GM12878 (cell line): Measurements from ENCODE around the gene PLSCR3. TPM values are rescaled to one million over a fixed set of nuclear protein-coding genes. Genes with fewer than 3 reads are reported as not detected.
A peak's percentile ranks its signal among the peaks of the same experiment; 100 is the strongest.

ENCODE experiments used
- BCLAF1 ChIP-seq: fragments of 450-650 bp; IDR thresholded peaks from 2 replicates; pipeline ENCODE4 v1.6.1; 2017; ENCODE audit warnings: antibody characterized with exemption, mild to moderate bottlenecking, moderate library complexity
- BHLHE40 ChIP-seq, 2 experiments: fragments of 450-650 bp in 1 of 2; IDR thresholded peaks; 2 replicates each; pipeline ENCODE4 v1.6.1; 2011 to 2017; ENCODE audit warnings: low read depth in 2 of 2, borderline replicate concordance in 1 of 2, improper control_type of control experiment in 1 of 2, low read length in 1 of 2, mild to moderate bottlenecking in 1 of 2
- BMI1 ChIP-seq: fragments of 450-650 bp; IDR thresholded peaks from 2 replicates; pipeline ENCODE4 v1.6.1; 2016; ENCODE audit warnings: mild to moderate bottlenecking, moderate library complexity, borderline replicate concordance
- BRCA1 ChIP-seq: IDR thresholded peaks from 2 replicates; pipeline ENCODE4 v1.6.1; 2011; ENCODE audit warnings: low read depth, low read length, improper control_type of control experiment
- CREB1 ChIP-seq: IDR thresholded peaks from 2 replicates; pipeline ENCODE4 v1.6.1; 2012; ENCODE audit warnings: low read depth, mild to moderate bottlenecking, inconsistent platforms
- GATAD2B ChIP-seq: fragments of 450-650 bp; conservative IDR thresholded peaks from 2 replicates; pipeline ENCODE4 v1.6.1; 2017; ENCODE audit warnings: low read depth, mild to moderate bottlenecking, moderate library complexity
- HDAC6 ChIP-seq: fragments of 200-600 bp; sonication (generic); IDR thresholded peaks from one replicate; pipeline ENCODE4 v1.8.0; 2017; ENCODE audit warnings: antibody characterized with exemption; ENCODE audit not compliant: unreplicated experiment
- HDGF ChIP-seq: fragments of 450-650 bp; IDR thresholded peaks from 2 replicates; pipeline ENCODE4 v1.6.1; 2016; ENCODE audit warnings: antibody characterized with exemption
- KLF5 ChIP-seq: fragments of 450-650 bp; IDR thresholded peaks from 2 replicates; pipeline ENCODE4 v1.6.1; 2014; ENCODE audit warnings: mild to moderate bottlenecking; ENCODE audit not compliant: partially characterized antibody
- LARP7 ChIP-seq: fragments of 450-650 bp; IDR thresholded peaks from 2 replicates; pipeline ENCODE4 v1.6.1; 2017; ENCODE audit warnings: mild to moderate bottlenecking
- MTA2 ChIP-seq: fragments of 450-650 bp; IDR thresholded peaks from 2 replicates; pipeline ENCODE4 v1.6.1; 2016; ENCODE audit warnings: low read depth, mild to moderate bottlenecking, moderate library complexity
- MXI1 ChIP-seq: fragments of 150-350 bp; IDR thresholded peaks from 2 replicates; pipeline ENCODE4 v1.6.1; 2011; ENCODE audit warnings: low read depth, mild to moderate bottlenecking, inconsistent platforms, low read length, improper control_type of control experiment
- NBN ChIP-seq: fragments of 450-650 bp; IDR thresholded peaks from 2 replicates; pipeline ENCODE4 v1.6.1; 2016
- NR2F1 ChIP-seq: fragments of 450-650 bp; conservative IDR thresholded peaks from 2 replicates; pipeline ENCODE4 v1.6.1; 2017; ENCODE audit warnings: mild to moderate bottlenecking
- NRF1 ChIP-seq: conservative IDR thresholded peaks from 2 replicates; pipeline ENCODE4 v1.6.1; 2011; ENCODE audit warnings: mild to moderate bottlenecking, low read depth, low read length, improper control_type of control experiment
- PML ChIP-seq: IDR thresholded peaks from 2 replicates; pipeline ENCODE4 v1.6.1; 2012; ENCODE audit warnings: low read length, inconsistent platforms
- PRDM15 ChIP-seq: fragments of 450-650 bp; formaldehyde crosslinking; IDR thresholded peaks from 2 replicates; pipeline ENCODE4 v1.4.0; 2020; ENCODE audit warnings: mild to moderate bottlenecking, moderate library complexity
- RB1 ChIP-seq: fragments of 450-650 bp; formaldehyde crosslinking; IDR thresholded peaks from 2 replicates; pipeline ENCODE4 v1.6.1; 2017; ENCODE audit warnings: mild to moderate bottlenecking, borderline replicate concordance
- SKIL ChIP-seq: fragments of 450-650 bp; IDR thresholded peaks from 2 replicates; pipeline ENCODE4 v1.6.1; 2017; ENCODE audit warnings: mild to moderate bottlenecking, low read depth, inconsistent platforms; ENCODE audit not compliant: poor library complexity, severe bottlenecking
- SREBF1 ChIP-seq: IDR thresholded peaks from 2 replicates; pipeline ENCODE4 v1.6.1; 2012; ENCODE audit warnings: mild to moderate bottlenecking, low read length
- TCF7 ChIP-seq: IDR thresholded peaks from 2 replicates; pipeline ENCODE4 v1.6.1; 2014; ENCODE audit warnings: antibody characterized with exemption, borderline replicate concordance
- WRNIP1 ChIP-seq: IDR thresholded peaks from 2 replicates; pipeline ENCODE4 v1.6.1; 2011; ENCODE audit warnings: low read depth, low read length, improper control_type of control experiment, borderline replicate concordance
- ZNF274 ChIP-seq: IDR thresholded peaks from one replicate; pipeline ENCODE4 v1.8.0; 2011; ENCODE audit not compliant: insufficient read length, insufficient read depth
- polyA plus RNA-seq, 11 experiments: library from polyadenylated mRNA; depleted of rRNA in 4 of 11; unstranded in 6 of 11; stranded (reverse) in 5 of 11; fragments of >200 nt; fragmentation: Nextera tagmentation in 4 of 11; fragmentation: Illumina TruSeq in 1 of 11; extraction: Ambion mirVana in 4 of 11; extraction: Trizol in 1 of 11; gene quantifications; 1 replicate in 1 of 11; 2 replicates in 10 of 11; pipeline versions ENCODE4 v1.2.1 to v1.2.3, GENCODE V29; 2011 to 2016; ENCODE audit warnings: inconsistent platforms in 2 of 11, missing spikeins in 2 of 11, low read depth in 1 of 11
- total RNA-seq, 4 experiments: library from RNA; depleted of rRNA in 3 of 4; stranded (reverse); fragments of >200 nt in 3 of 4; fragmentation: Illumina TruSeq in 1 of 4; extraction: Trizol in 1 of 4; gene quantifications; 2 replicates each; pipeline versions ENCODE4 v1.2.1 to v1.2.3, GENCODE V29; 2013 to 2021

Gene PLSCR3
- total and polyA plus RNA-seq, 10 of the 15 experiments (the other 5 are each of a cell fraction or from before 2014, with no cell fraction given) = 9.9 to 51.4 (median 43.4) TPM

- TF ChIP-seq SREBF1 = no peak
- 0 out of 2 replicates have a peak, but pooled peaks have one; percentile 45 for TF ChIP-seq NBN
- no peak for TF ChIP-seq BCLAF1
- no peak for TF ChIP-seq RB1
- no peak for TF ChIP-seq KLF5
- no peak for TF ChIP-seq GATAD2B
- no peak for TF ChIP-seq NR2F1
- TF ChIP-seq HDGF = peak; percentile 73; the same call in 1 of the 2 replicates
- peak; percentile 53; the same call in 1 of the 2 replicates for TF ChIP-seq CREB1
- peak in 1 of 2 experiments; percentile 23; a peak in 1 of 4 replicates for TF ChIP-seq BHLHE40 (IDR thresholded peaks at IDR 0.05; ENCODE audit: borderline replicate concordance in 1 of 2, low read depth in 2 of 2, low read length in 1 of 2)
- TF ChIP-seq PRDM15 (CRISPR knock-in tag) = no peak
- no peak for TF ChIP-seq NRF1
- TF ChIP-seq ZNF274 = no peak
- peak; percentile 59; the same call in 1 of the 2 replicates for TF ChIP-seq MXI1
- 0 out of 2 replicates have a peak, but pooled peaks have one; percentile 24 for TF ChIP-seq LARP7
- no peak for TF ChIP-seq SKIL
- no peak for TF ChIP-seq BRCA1
- peak; percentile 89 for TF ChIP-seq BMI1
- peak; percentile 61; the same call in 1 of the 2 replicates for TF ChIP-seq MTA2
- no peak for TF ChIP-seq TCF7
- no peak for TF ChIP-seq PML
- TF ChIP-seq WRNIP1 = no peak
- TF ChIP-seq HDAC6 = no peak
These were observed 40.0 kb downstream of the PLSCR3 start (continued) for GRCh38 chr17:7354262-7354843.
